ENCODE results near the gene TTC39B.

GRCh38 chr9:15286161-15286821, 20.7 kb downstream of the TTC39B start:
- TF ChIP-seq CTCF (IDR thresholded peaks at IDR 0.05) (no peak), POLR2A (IDR thresholded peaks at IDR 0.05) (no peak)
